Brain pericyte (primary cell): ENCODE data around the gene ALCAM.

Experiments used
- DNase-seq: peaks from one replicate; pipeline ENCODE4 v3.0.0-alpha.2; 2012; ENCODE audit warnings: low read depth, low spot score

Gene ALCAM

DNA sequence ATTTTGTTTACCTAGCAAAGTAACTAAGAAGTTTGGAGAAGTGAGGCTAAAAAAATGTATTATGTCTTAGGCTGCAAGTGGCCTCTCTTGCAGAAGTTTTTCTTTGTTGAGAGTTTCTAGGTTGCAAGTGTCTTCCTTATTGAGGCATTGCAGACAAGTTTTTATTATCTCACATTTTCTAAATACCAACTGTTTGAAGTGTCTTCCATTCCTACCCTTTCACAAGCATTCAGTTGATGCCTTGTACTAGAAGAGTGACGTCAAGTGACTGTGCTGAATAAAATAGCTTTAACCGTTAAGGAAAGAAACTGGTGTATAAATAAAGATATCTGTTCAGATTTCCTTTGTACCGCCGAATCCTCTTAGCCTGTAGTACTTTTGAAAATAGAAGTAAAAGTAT lies 123.3 kb downstream of the ALCAM start:
- no peak for DNase-seq

DNA sequence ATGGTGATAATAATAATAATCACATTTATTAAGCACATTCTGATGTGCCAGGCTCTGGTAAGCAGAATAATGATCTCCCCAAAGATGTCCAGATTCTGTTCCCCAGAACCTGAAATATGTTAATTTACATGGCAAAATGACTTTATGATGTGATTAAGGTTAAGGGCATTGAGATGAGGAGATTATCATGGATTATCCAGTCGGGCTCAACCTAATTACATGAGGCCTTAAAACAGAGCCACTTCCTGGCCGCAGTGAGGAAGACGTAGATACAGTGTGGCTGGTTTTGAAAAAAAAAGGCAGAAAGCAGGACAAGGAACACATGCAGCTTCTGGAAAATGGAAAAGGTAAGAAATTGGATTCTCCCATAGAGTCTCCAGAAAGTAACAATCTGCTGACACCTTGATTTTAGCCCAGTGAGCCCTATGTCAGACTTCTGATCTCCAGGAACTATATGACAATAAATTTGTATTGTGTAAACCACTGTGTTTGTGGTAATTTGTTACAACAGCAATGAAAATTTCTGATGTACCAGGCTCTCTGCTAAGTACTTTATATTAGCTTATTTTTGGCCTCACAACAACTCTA lies 126.7 kb downstream of the ALCAM start:
- no peak for DNase-seq

DNA sequence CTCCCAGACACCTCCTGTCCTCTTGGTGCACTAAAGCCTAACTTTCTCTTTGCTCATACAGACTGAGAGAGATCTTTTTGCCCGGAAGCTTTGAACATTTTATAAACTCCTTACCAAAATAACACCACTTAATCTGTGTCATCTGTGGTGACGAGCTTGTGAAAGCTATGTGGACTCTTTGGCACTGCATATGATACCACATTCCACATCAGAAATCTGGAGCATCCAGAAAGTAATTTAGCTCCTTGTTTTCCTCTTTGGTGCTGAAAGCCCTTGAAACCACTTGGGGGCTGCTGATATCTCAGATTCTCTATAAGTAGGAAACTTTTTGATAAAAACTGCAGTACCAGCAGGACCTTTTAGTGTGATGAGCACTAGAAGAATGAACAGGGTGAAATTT lies 128.3 kb downstream of the ALCAM start:
- no peak for DNase-seq

- no peak for DNase-seq
Measured at GRCh38 chr3:105496343-105496742, 129.6 kb downstream of the ALCAM start.

DNA sequence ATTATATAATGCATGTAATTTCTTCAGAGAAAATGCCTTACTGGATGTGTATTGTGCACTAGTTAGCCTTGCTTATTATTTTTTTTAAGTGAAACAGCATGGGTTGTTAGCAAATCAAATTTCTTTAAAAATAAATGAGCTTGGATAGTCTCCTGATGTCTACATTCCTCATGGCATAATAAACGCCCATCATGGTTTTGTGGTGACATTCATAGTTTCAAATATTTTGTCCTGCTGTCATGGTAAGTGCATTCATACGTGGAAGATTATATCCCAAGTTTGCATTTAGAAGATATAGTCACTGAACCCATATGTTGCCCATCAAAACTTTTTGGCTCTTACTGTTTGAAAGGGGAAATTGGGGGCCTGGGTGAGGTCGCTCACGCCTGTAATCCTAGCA lies 130.7 kb downstream of the ALCAM start:
- DNase-seq, result no peak

DNA sequence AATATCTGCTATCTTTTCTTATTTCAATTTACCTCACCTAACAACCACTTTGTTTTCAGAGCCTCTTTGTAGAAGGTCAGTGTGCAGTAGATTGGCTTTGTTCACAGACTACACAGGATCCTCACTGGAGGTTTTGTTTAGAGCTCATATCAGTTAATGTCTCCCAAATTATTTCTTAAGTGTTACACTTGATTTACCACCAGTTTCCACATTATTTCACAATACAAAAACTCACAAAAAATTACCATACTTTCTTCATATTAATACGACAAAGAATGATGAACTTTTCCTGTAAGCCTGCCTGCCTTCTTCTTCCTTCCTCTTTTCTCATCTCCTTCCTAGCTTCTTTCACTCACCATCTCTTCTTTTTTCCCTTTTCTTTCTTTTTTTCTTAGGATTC lies 133.3 kb downstream of the ALCAM start:
- DNase-seq, result no peak

DNA sequence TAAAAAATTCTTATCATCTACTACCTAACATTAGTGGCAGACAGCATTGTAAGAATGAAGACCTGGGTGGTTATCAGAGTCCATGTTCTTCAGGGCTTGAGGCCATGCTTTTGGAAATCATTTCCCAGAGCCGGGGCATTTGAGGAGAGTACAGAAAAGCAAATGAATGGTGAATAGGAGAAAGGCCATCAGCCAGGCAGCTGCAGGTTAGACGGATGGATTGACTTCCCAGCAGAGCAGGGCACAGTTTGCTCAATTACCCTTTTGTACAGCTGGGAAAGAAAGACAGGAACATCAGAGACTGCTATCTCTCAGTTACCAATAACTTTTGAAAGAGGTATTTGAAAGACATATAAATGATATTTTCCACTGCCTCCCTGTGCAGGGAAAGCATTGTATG lies 135.6 kb downstream of the ALCAM start:
- no peak for DNase-seq

- DNase-seq, result no peak
Measured at GRCh38 chr3:105503191-105503593, 136.5 kb downstream of the ALCAM start.

DNA sequence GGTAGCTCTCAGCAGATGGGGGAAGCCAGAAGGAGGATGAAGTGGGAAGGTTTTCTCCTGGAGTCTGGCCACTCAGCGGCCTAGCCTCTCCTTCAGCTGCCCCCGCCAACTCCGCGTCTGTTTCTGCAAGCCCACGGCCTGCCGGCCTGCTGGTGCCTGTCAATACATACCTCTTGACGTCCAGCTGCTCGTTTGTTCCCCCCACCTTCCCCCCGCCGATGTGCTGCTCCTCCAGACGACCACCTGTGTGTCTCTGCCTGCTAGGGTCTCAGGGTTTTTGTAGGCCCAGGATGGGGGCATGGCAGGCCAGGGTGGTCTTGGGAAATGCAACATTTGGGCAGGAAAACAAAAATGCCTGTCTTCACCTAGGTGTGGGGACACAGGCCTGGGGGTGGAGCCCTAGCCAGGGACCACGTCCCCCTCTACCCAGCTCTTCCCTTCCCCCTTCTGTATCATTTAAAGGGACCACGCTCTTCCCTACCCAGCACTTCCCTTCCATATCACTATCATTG lies 137.8 kb downstream of the ALCAM start:
- no peak for DNase-seq

DNA sequence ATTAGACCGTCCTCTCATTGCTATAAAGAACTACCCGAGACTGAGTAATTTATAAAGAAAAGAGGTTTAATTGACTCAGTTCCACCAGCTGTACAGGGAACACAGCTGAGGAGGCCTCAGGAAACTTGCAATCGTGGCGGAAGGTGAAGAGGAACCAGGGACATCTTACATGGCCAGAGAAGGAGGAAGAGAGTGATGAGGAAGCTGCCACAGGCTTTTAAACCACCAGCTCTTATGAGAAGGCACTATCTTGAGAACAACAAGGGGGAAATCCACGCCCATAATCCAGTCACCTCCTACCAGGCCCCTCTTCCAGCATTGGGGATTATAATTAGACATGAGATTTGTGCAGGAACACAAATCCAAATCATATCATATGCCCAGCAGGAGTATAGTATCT lies 138.5 kb downstream of the ALCAM start:
- no peak for DNase-seq

DNA sequence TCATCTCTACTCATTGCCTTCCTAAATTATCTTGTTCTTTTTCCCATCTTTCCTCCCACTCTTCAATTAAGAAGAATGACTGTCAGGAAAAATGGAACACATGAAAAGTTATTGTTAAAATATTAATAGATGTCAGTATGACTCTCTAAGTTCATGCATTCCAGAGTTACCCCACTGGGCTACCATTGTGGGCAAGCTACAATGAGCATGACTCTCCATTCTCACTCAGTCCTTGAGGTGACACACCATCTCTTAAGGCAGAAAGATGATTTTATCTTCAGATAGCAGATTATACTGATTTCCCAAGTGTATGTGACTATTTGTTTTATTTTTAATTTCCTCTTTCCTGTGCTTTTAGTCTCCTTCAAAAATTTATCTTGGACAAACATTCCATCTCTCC lies 144.3 kb downstream of the ALCAM start:
- DNase-seq, result no peak

GRCh38 chr3:105512061-105512460 lies 145.4 kb downstream of the ALCAM start:
- DNase-seq, result no peak

- DNase-seq, result no peak
Measured at GRCh38 chr3:105513042-105513441, 146.3 kb downstream of the ALCAM start.

- no peak for DNase-seq
Measured at GRCh38 chr3:105513886-105514285, 147.2 kb downstream of the ALCAM start.

DNA sequence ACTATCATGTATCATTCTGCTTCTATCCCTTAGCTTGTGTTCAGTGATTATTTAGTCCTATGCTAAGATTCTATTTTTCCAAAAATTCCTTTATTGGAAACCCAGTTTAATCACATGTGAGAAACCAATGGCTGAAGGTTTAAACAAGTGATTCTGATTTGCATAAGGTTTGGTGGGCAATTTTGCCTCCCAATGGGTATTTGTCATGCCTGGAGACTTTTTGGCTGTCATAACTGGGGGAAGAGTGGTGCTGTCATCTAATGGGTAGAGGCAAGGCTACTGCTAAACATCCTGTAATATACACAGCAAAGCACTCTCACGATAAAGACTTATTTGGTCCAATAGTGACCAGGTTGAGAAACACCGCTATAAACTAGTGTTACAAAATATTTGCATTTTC lies 148.7 kb downstream of the ALCAM start:
- DNase-seq, result no peak

GRCh38 chr3:105516972-105517371 lies 150.3 kb downstream of the ALCAM start:
- no peak for DNase-seq

- no peak for DNase-seq
Measured at GRCh38 chr3:105518203-105518602, 151.5 kb downstream of the ALCAM start.

DNA sequence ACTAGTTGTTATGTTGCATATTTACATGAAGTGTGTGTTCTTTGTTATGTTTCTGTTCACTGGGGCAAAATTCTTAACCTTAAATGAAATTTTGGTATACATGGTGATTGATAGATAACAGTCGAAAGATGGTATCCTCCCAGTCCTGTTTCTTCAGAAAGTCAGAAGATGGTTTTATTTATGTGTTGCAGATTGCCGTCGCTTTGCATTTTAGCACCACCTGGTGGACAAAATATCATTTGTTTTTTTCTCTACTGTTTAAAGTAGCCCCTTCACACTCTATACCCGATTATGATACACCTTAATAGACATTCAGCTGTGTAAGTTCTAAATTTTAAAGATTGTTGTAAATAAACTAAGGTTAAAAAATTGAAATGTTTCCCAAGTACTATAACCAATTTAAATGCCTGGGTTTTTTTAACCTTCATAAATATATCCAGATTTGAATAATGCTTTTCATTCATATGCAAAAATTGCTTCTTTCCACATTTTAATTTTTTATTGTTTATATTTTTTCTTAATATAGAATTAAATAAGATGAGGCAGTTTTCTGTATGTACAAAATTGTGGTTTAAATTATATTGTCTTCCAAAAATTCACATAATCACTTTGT lies 152.2 kb downstream of the ALCAM start:
- peak; percentile 37 for DNase-seq

- DNase-seq, result no peak
Measured at GRCh38 chr3:105521770-105522169, 155.1 kb downstream of the ALCAM start.

DNA sequence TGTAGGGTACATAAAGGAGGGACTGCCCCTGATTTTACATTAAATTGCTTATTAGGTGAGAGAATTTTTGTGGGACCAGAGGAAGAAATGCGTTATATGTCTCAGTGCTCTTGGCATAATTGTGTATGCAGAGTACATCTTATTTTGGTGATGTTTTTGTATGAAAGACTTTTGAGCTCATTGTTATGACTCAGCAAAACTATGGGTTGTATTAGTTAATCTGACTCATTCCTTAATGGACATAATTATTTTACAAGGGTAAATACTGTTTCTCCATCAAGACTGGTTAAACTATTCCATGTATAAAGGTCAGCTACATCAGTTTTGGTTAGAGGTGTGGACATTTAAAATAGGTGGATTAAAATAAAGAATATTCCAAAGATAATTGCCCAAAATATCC lies 156.8 kb downstream of the ALCAM start:
- no peak for DNase-seq

DNA sequence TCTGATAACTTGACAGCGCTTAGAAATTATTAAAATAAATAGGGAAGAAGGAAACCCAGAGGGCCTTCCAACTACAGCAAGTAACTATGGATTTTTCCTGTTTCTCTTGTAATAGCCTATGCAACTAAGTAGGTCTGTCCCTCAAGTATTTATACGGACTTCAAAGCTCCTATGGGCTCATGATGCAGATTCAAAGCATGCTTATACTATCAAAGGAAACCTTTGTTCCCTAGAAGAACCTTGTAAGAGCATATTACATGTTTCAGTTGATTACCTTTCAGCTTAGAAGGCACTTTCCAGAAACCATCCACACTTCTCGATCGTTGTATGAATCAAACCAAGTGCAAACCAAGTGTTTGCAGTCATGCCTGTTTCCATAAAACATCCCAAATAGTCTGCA lies 158.8 kb downstream of the ALCAM start:
- no peak for DNase-seq

DNA sequence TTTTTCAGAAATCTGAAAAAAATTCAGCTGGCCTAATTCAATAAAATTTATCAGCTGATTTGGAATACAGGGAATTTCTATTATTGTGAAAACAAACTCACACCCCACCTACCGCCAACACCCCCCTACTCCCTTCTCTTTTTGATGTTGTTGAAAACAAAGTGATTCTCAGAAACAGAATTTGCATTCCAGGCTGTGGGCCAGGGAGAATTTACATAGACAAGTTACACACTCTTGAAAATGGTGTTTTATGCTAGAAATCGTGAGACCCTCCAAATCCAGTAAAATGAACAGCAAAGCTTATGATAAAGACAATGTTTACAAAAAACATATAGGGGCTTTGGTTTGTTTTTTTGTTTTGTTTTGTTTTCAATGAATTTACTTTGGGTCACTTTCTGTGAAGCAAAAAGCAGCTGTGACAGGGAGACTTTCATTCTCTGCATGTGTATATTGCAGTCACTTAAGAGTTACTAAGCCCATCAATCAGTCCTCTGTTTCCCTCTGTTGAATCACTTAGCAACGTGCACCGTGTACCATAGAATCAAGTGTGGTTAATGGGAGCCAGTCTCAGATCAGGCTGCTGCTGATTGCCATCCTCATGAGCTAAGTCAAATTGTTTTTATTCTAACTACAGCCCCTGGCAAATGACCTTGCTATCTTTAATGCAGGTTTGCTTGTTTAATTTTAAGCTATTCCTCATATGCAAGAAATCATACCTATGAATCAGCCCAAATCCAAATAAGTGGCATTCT lies 159.8 kb downstream of the ALCAM start:
- no peak for DNase-seq

DNA sequence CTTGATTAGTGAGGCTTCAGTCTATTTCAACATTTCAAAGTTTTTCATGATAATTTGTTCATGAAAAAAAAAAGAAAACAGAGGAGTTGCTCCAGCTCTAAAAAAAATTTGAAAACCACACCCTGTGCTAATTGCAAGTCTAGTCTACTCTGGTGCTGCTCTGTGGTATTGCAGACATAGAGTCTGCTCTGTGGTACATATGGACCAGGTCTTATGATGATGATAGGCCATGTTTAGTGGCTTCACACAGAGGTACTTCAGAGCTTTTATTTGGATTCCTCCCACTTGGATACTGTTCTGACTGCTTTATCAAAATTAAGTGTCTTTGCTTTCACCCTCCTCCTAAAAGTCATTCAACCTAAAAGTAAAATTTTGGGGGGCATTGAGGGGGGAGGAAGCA lies 160.8 kb downstream of the ALCAM start:
- no peak for DNase-seq
